ENCODE results near the gene AP2B1.

- no peak for TF ChIP-seq CTCF (IDR thresholded peaks at IDR 0.05)
- TF ChIP-seq TCF12 (IDR thresholded peaks at IDR 0.05): no peak
- TF ChIP-seq POLR2AphosphoS5 (IDR thresholded peaks at IDR 0.05; ENCODE audit: low read depth, low read length): no peak
- TF ChIP-seq GABPA (IDR thresholded peaks at IDR 0.05; ENCODE audit: low read depth): no peak
- TF ChIP-seq NFIC (IDR thresholded peaks at IDR 0.05; ENCODE audit: borderline replicate concordance): no peak
- TF ChIP-seq ZBTB33 (IDR thresholded peaks at IDR 0.05; ENCODE audit: borderline replicate concordance, low read depth): no peak
- no peak for TF ChIP-seq JUND (IDR thresholded peaks at IDR 0.05)
- TF ChIP-seq FOSL2 (IDR thresholded peaks at IDR 0.05; ENCODE audit: borderline replicate concordance, low read depth): no peak
- no peak for TF ChIP-seq USF2 (IDR thresholded peaks at IDR 0.05; ENCODE audit: borderline replicate concordance, low read depth, low read length)
- no peak for TF ChIP-seq YY1 (IDR thresholded peaks at IDR 0.05; ENCODE audit: low read depth)
- TF ChIP-seq REST (IDR thresholded peaks at IDR 0.05; ENCODE audit: low read depth, low read length): no peak
- no peak for TF ChIP-seq GATA2 (CRISPR knock-in tag; IDR thresholded peaks at IDR 0.05)
Measured at GRCh38 chr17:35692512-35693210, 105.5 kb downstream of the AP2B1 start.
